Activated gamma-delta T cell treated with anti-CD3 and anti-CD28 coated beads, Interleukin-2, amount 50 U/mL, for 16 hours (primary cell): ENCODE measurements around the gene LCP1.
"Not testable (repeated sequence)": the region's sequence is repeated elsewhere in the genome, so short reads cannot be mapped to it uniquely, and the experiment has no call there.

ENCODE experiments used
- DNase-seq: peaks from one replicate; pipeline ENCODE4 v3.0.0-alpha.2; 2020; ENCODE audit warnings: low read depth

LCP1 gene

DNA sequence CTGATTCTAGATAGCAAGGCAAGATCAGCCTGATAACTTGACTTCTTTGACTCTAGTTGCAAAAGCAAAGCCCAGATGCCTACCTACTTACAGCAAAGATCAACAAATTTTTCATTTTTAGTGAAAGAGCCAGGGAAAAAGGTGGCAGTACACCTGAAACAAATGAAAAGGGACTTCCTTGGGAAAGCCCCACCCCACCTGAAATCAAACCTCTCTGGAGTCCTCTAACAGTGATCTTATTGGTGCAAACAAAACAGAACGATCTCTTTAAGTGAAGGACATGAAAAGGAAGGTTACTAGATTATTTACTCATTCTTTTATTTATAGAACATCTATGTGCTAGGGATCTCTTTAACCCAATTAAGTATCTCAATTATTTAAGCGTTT is 507 bp upstream of the LCP1 start:
- no peak for DNase-seq

DNA sequence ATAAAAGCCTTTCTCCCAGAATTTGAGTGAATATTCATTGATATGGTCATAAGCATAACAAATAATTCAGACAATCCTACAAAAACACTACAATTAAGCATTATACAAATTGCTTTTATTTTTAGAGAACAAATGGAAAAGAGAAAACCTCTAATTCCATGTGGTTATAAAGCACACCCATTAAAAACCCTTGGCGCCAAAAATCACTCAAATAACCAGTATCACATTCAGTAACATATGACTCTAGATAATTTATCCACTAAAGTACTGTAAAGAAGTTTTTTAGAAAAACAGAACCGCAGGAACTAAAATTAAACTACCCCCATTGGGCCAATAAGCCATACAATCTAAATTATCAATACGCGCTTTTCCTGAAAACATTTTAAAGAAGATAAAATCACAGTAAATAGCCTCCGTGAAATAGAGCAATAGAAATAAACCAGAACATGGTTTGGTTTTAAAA is 569 bp downstream of the LCP1 start:
- no peak for DNase-seq

DNA sequence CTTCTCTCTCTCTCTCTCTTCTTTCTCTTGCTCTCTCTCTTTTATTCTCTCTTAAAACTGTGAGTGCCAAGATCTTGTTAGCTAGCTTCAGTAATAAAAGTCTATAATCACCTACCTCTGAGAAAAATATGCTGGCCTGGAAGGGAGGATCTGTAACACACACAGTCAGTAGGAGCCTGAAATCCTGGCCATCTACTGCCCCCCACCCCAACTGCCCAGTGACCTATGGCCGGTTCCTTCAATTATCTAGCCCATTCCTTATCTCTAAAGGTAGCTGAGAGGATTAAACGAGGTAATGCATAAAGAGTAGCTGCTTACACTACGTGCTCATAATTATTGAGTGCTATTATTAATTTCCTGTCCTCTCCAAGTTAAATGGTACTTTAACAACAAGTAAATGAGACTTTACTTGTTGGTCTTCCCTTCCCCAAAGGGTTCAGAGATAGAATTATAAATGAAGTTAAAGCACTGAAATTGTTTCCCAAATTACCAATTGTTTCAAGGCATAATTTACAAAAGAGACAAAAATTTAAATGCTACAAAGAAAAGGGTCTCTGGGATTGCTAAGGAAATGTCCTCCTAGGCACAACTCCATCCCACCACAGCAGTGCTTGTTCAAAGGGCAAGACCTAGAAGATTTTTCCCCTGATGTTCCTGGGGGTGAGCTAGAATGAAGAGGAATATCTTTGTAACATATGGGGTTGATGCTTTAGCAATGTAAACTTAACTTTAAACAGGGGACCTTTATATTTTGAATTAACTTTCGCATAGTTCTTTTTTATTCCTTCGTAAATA is 1.8 kb downstream of the LCP1 start:
- no peak for DNase-seq

DNA sequence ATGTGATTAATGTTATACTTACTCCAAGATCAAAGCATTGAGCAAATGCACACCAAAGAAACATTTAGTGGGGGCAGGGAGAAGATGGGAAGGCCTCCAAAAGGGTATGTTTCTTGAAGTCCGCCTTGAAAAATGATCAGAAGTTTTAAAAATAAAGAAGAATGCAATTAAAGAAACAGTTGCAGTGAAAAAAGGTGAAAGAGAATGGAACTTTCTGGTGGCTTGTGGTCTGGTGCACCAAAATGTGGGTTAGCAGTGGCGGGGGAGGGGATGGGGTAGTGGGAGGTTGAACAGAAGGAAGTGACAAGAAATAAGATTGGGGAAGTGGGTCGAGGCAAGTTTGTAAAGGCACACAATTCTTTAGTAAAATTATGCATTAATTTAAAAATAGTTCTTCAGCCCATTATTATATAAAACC is 2.5 kb downstream of the LCP1 start:
- peak; percentile 69 for DNase-seq

DNA sequence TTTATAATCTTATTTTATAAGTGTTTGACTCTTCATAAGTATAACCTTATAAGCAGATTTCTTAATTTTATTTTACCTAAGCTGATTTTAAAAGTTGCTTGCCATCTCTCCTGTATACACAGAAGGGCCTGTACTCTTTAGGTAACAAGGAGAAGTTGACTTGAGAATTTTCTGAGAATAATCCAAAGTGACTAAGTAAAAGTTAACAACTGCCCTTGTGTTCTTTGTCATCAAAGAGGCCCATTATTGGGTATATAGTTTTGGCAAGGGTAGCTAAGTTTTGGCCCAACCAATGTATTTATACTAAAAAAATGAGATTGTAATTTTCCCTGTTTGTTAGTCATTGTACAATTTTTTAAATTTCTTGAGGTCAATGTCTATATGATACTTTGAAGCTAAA is 3.2 kb downstream of the LCP1 start:
- DNase-seq: no peak

DNA sequence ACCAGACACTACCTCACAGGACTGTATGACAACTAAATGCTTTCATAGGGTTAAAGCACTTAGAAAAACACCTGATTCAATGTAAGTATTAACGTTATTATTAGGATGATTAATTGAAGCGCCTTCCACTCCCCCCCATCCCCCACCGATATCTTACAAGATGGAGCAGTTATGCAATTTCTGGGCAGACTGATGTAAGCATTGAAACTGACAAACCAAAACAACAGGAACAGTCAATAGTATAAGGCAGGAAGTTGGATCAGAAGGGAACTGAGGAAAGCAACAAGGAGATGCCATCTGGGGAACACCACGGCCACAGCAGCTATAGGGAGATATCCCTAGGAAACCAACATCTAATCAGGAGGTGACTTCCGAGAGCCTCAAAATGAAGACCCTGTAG is 3.8 kb downstream of the LCP1 start:
- no peak for DNase-seq

DNA sequence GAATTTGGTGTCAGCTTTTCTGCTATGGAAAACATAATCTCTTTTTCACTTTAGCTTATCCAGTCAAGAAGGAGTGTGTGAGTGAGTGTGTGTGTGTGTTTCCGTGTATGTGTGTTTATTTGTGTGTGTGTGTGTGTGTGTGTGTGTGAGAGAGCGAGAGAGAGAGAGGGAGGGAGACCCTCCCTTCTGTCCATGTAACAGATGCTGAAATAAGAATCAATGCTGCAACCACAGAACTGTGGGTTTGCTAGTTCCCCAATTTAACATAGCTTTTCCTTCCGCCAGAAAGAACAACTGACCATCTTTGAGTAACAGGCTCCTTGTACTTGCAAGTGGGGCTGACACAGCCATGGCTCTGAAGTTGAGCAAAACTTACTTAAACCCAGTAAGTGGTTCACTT is 5.2 kb downstream of the LCP1 start:
- DNase-seq: no peak

DNA sequence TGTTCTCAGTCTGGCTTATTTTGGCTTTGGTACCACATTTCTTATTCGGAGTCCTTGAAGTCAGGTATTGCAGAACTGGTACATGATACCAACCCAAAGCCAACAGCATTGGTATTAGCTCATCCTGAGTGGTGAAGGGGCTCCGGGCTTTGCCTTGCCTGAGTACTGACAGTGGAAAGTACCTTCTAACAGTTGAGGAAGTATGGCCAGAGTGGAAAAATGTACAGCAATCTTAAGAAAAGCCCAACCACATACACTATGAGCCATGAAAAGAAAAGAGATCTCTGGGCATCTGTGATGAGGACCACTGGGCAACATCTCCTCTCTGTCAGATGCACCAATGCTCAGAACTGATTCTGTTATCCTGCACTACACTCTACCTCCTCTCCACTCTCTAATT is 8.3 kb downstream of the LCP1 start:
- no peak for DNase-seq

DNA sequence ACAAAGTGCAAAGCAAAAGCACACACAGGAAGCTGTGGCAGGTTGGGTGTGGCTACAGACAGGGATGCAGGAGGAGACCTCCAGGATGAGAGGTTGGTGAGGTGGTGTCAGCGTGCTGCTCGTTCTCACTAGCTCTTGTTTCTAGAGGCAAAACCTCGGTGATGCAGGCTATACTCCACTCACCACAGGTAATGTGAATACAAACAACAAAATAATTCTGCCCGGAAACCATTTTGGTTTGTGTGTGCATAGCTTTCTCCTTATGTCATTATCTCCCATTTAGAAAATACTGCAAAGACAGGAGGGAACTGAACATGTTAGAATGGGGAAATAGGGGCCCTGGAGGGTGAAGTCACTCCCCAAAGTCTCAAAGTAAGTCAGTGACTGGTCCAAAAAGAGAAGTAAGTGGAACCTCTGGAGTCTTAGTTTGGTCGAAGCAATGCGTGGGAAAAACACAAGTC is 9.4 kb downstream of the LCP1 start:
- no peak for DNase-seq

DNA sequence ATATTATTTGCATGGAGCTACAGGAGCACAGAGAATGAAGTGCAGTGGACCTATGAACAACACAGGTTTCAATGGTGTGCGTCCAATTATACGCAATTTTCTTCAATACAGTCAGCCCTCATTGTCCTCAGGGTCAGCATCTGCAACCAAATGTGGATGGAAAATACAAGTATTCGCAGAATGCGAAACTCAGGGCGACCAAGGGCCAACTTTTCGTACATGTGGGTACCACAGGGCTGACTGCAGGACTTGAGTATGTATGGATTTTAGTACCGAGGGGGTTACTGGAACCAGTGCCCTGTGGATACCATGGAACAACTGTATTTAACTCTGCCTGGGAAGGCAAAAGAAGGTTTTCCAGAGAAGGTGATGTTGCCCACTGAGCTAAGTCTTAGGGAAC is 10.2 kb downstream of the LCP1 start:
- no peak for DNase-seq

DNA sequence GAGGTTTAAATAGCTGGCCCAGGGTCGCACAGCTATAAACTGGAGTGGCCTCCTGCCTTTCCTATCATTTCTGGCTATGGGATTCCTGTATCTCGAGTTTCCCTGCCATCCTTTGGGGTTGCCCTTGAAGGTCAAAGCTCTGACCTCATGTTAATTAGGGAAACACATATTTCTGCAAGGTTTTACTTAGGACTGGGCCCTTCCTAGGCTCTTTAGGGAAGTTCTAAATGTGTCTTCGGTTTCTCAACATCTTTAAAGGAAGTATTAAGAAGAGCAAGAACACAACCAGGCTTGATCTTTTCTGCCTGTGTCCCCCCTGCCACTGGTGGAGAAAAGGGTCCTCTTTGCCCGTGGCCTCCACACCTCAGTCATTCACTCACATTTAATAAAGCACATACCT is 10.8 kb downstream of the LCP1 start:
- no peak for DNase-seq

DNA sequence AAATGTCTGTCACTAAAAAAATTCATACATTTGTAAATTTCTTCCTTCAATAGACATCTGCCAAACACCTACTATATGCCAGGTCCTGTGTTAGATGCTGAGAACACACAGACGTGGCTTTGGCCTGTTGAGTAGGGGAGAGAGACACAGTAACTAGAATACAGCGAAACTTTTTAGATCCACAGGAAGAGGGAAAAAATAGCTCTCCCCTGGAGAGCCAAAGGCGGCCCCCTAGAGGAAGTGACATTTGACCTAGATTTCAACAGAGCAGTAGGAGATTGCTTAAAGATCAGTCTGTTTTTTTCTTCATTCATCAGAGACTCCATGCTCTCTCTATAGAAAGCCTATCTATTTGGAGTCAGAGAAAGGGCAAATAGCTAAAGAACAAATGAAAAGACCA is 11.3 kb downstream of the LCP1 start:
- DNase-seq: no peak

DNA sequence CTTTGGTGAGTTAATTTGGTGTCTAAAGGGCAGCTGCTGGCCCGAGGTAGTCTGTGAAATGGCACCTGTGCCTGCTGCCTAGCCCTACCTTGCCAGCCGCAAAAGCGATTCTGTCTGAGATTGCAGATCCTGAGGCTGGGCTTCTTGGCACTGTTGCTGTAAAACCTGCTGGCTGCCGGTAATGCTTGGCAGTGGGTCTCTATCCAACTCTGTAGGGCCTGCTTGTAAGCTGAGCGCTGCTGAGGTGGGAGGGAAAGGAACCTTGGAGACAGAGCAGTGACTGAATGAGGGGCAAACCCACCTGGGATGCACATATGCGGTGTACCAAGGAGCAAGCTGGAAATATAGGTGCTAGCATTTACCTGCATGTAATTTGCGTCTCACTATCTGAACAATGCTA is 11.7 kb downstream of the LCP1 start:
- no peak for DNase-seq

DNA sequence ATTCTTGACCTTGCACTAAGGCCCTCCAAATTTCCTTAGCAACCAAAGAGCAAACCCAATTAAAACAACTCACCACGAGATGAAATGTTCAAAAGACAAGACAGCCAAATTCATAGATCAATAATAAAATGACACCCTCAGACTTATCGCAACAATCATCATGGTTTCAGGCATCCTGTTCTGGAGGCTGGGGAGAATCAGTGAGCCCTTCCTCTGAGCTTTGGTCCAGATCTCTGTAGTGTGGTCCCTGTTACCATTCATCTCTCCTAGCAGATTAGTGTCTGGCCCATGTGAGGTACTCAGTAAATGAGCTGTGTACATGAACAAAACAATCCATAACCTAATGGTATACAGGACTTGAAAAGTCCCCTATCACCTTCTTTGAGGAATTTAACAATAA is 12.2 kb downstream of the LCP1 start:
- DNase-seq: no peak

DNA sequence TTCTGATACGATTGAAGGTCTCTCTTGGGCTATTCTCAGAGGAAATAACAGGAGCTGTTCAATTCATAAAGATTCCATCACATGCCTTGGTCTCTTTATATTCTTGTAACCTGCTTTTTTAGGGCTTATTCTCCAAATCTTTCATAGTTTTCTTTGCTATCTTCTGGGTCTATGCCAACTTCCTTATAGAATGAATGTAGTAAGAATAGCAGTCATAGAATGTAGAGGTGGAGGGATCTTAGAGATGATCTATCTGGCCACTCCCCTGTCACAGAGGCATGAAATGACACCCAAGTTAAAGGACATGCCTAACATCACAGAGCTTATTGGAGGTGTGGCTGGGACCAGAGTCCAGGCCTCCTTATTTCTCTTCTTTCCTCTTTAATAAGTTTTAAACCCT is 13.2 kb downstream of the LCP1 start:
- DNase-seq: no peak

DNA sequence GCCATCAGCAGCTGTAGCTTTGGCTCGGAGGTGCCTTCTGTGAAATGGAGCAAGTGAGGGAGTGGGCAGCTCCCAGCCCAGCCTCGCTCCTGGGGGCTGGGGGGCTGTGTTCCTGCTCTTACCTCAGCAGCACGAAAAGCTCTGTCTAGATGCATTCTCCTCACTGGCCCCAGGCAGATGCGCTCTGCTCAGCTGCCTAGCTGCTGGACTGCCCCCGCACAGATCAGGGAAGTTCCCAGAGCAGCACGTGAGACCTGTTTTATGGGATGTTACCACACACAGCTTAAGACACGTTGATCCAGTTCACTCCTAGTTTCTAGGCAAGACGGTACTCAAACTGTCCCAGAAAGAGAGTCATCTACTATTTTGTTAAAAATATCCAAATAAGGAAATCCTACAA is 13.6 kb downstream of the LCP1 start:
- no peak for DNase-seq

DNA sequence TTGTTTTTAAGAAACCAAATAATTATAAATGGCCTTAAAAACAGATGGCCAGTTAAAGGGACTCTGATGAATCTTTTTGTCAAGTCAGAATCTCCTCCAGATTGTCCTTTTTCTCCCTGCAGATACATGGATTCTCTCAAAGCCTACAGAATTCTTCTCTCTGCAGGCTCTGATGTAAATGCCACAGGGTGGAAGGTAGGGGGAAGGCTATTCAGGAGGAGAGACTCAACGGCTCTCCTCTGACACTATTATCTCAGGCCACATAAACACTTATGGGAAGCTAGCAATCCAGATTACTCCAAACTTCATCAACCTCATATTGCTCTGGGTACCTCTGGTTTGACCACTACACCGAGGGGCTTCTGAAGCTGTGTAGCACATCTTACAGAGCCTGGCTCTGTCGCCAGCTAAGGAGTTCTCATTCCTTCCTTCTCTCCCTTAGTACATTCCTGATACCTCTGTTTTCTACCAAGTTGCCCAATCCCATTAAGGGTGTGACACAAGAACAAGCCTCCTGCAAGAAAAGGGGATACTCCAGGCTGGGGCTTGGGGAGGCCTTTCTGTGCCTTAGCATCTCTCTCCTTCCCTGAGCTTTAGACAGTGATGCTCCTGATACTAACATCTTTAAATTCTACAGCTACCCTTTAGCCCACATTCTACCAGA is 14.9 kb downstream of the LCP1 start:
- DNase-seq: no peak

DNA sequence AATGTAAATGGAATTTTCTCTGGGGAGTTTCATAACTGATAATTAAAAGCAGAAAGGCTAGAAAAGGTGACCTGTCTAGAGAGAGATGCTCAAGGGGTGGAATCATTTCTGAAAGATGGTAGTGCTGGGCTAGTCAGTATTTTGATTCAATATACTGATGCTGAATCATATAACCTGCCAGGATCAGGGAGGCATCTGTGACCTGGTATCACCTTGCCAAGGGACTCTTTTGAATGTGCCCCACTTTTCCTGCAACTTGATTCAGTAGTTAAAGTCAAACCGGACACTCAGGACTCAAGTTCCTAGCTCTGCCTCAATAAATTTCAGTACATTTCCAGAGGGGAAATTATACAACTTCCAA is 15.8 kb downstream of the LCP1 start:
- no peak for DNase-seq

DNA sequence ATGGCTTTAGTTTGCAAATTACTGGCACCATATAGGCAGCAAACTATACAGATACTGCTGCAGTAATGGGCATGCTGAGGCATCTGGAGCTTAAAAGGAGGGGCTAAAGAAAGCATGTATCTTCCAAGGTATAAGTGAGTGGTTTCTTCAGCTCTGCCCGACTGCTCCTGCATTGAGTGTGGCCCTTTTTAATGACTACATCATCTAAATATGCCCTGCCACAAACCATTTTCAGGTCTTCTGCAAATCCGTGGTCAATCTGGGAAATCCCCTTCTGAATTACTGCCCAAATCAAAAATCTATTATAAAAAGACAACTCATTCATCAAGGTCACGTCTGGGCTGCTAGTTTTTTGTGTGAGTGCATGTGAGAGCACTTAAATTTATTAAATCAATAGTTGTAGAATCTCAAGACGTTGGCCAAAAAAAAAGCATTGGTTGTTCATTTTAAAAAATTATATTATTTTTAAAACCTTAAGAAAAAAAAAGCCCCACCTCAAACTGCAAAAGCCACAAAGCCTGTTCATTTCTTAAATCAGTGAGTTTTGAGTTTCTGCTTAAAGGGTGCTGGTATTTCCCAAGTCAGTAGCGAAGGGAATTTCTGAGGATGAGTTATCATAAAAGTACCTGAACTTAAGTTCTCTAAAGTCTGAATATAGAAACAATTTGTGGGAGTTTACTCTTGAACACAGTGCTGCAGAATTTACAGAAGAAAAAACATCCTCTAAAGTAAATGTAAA is 16.3 kb downstream of the LCP1 start:
- no peak for DNase-seq

DNA sequence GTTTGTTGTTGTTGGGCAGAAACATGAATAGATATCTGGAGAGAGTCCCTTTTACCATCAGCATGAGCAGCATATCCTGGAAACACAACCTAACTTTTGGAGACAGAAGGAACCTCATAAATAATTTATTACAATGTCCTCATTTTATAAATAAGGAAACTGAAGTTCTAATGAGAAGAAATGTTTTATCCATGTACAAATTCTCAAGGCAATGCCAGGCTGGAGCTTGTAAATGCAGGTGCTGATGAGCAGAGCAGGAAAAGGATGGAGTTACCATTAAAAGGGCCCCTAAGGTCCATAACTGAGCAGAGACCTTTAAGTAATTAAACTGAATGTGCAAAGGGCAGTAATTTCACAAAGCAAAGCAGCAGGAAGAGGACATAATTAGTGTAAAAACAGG is 17.3 kb downstream of the LCP1 start:
- DNase-seq: no peak

DNA sequence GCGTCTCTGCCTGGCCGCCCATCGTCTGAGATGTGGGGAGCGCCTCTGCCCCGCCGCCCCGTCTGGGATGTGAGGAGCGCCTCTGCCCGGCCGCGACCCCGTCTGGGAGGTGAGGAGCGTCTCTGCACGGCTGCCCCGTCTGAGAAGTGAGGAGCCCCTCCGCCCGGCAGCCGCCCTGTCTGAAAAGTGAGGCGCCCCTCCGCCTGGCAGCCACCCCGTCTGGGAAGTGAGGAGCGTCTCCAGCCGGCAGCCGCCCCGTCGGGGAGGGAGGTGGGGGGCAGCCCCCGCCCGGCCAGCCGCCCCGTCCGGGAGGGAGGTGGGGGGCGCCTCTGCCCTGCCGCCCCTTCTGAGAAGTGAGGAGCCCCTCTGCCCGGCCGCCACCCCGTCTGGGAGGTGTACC is 19.2 kb downstream of the LCP1 start:
- not testable (repeated sequence) for DNase-seq

DNA sequence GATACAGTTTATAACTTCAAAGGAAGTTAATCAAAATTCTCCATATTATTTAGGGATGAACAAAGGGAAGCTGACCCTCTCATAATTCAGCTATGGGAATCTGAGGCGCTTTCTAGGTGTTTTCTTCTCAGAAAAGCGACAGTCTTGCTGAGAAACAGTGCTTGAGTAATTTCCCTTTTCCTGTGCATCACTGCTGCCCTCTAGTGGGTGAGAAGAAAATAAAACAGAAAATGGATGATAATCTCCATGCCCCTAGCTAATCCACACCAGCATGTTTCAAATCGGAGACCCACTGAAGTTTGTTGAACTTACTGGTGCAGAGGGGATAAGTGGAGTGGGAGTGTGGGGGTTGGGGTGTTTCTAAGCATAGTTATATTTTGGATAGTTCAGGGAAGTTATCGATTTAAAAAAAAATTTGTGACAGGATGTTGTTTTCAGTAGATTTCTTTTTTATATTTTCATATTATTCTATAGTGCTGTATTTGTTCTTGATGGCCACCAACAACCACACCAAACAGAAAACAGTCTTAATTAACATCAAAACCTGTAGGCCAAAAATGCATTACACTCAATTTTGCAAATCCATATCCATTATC is 21.4 kb downstream of the LCP1 start:
- no peak for DNase-seq

DNA sequence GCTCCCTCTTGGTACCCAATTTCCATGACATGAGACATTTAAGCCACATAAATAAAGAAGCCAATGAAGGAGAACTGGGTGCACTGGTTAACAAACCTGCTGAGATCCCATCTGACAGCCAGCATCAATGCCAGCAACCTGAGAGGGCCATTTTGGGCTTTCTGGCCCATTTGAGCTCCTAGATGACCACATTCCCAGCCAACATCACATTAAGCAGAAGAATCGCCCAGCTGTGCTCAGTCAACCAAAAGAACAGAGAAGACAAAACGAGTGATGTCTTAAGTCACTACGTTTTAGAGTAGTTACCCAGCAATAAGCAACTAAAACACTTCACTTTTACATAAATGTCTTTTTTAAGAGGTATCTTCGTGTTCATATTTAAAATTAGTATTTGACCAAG is 21.9 kb downstream of the LCP1 start:
- no peak for DNase-seq
